ENCODE measurements around the gene GNAO1. TPM values are rescaled to one million over a fixed set of nuclear protein-coding genes. Genes with fewer than 3 reads are reported as not detected.

The GNAO1 gene
- polyA plus RNA-seq, 1 experiment: 10.8 TPM

GRCh38 chr16:56183266-56183665, 8.0 kb upstream of the GNAO1 start:
- CTCF ChIA-PET: no interaction called here
- Histone ChIP-seq H3K36me3 (ENCODE audit: control insufficient read depth, insufficient read depth, low read length) (no peaks in the 10 kb centered on the region), H3K4me3 (ENCODE audit: low read depth, low read length) (no peak overlapping the region), H3K27me3 (ENCODE audit: control insufficient read depth, insufficient read depth, low read length) (no peaks in the 10 kb centered on the region)
- no peak for DNase-seq (ENCODE audit: low read depth)
- no peak for TF ChIP-seq CTCF (IDR thresholded peaks at IDR 0.05; ENCODE audit: insufficient read depth, low read depth, low read length)
- POLR2A ChIA-PET: no interaction called here

- TF ChIP-seq CTCF (IDR thresholded peaks at IDR 0.05; ENCODE audit: insufficient read depth, low read depth, low read length): no peak
- ChIA-PET CTCF (no interaction called here), POLR2A (no interaction called here)
- Histone ChIP-seq H3K27me3 (ENCODE audit: control insufficient read depth, insufficient read depth, low read length) (peaks cover 14% of the 10 kb centered on the region), H3K36me3 (ENCODE audit: control insufficient read depth, insufficient read depth, low read length) (no peaks in the 10 kb centered on the region), H3K4me3 (ENCODE audit: low read depth, low read length) (peak overlapping the region; percentile 53)
- no peak for DNase-seq (ENCODE audit: low read depth)
Measured at GRCh38 chr16:56190048-56190676, 1.1 kb upstream of the GNAO1 start.

GRCh38 chr16:56190677-56191155, 573 bp upstream of the GNAO1 start:
- Histone ChIP-seq H3K4me3 (ENCODE audit: low read depth, low read length) (peak overlapping the region; percentile 53), H3K36me3 (ENCODE audit: control insufficient read depth, insufficient read depth, low read length) (no peaks in the 10 kb centered on the region), H3K27me3 (ENCODE audit: control insufficient read depth, insufficient read depth, low read length) (peaks cover 14% of the 10 kb centered on the region)
- POLR2A ChIA-PET: no interaction called here
- TF ChIP-seq CTCF (IDR thresholded peaks at IDR 0.05; ENCODE audit: insufficient read depth, low read depth, low read length): no peak
- CTCF ChIA-PET: no interaction called here
- DNase-seq (ENCODE audit: low read depth): no peak

- Histone ChIP-seq H3K36me3 (ENCODE audit: control insufficient read depth, insufficient read depth, low read length) (no peaks in the 10 kb centered on the region), H3K4me3 (ENCODE audit: low read depth, low read length) (peak overlapping the region; percentile 53), H3K27me3 (ENCODE audit: control insufficient read depth, insufficient read depth, low read length) (peaks cover 14% of the 10 kb centered on the region)
- no peak for DNase-seq (ENCODE audit: low read depth)
- ChIA-PET POLR2A (interaction anchor here (0.6 kb wide), 1 partner anchor 98 kb away, joined by 4 read pairs; no protein-coding TSS in a partner anchor), CTCF (interaction anchor here (1.4 kb wide), 1 partner anchor 102 kb away, joined by 4 read pairs; no protein-coding TSS in a partner anchor)
- TF ChIP-seq CTCF (IDR thresholded peaks at IDR 0.05; ENCODE audit: insufficient read depth, low read depth, low read length): no peak
Measured at GRCh38 chr16:56191835-56192634, 746 bp downstream of the GNAO1 start.

GRCh38 chr16:56192635-56192945, 1.3 kb downstream of the GNAO1 start:
- POLR2A ChIA-PET: no interaction called here
- CTCF ChIA-PET: interaction anchor here (1.4 kb wide), 1 partner anchor 102 kb away, joined by 4 read pairs; no protein-coding TSS in a partner anchor
- DNase-seq (ENCODE audit: low read depth): no peak
- Histone ChIP-seq H3K27me3 (ENCODE audit: control insufficient read depth, insufficient read depth, low read length) (peaks cover 14% of the 10 kb centered on the region), H3K4me3 (ENCODE audit: low read depth, low read length) (peak overlapping the region; percentile 53), H3K36me3 (ENCODE audit: control insufficient read depth, insufficient read depth, low read length) (no peaks in the 10 kb centered on the region)
- TF ChIP-seq CTCF (IDR thresholded peaks at IDR 0.05; ENCODE audit: insufficient read depth, low read depth, low read length): no peak

Measured in BJ (cell line).